GM12878 (cell line): ENCODE data around the gene PRKAR2B.

Experiments used
- CHD4 ChIP-seq: fragments of 200-600 bp; sonication (generic); IDR thresholded peaks from 2 replicates; pipeline ENCODE4 v1.6.1; 2016; ENCODE audit warnings: mild to moderate bottlenecking
- CTCF ChIP-seq, 3 experiments: IDR thresholded peaks in 2 of 3; conservative IDR thresholded peaks in 1 of 3; 2 replicates each; pipeline ENCODE4 v1.5.1; 2011; ENCODE audit warnings: low read depth in 3 of 3, low read length in 3 of 3, mild to moderate bottlenecking in 3 of 3, control low read depth in 2 of 3, moderate library complexity in 2 of 3, inconsistent platforms in 1 of 3, mixed read lengths in 1 of 3; ENCODE audit not compliant: control insufficient read depth in 2 of 3, insufficient read depth in 1 of 3; ENCODE audit errors: extremely low read depth in 1 of 3
- EZH2 ChIP-seq: IDR thresholded peaks from 2 replicates; pipeline ENCODE4 v1.6.1; 2012; ENCODE audit warnings: low read depth, mild to moderate bottlenecking, control low read depth, inconsistent platforms, low read length, borderline replicate concordance; ENCODE audit not compliant: control insufficient read depth
- MXI1 ChIP-seq: fragments of 150-350 bp; IDR thresholded peaks from 2 replicates; pipeline ENCODE4 v1.6.1; 2011; ENCODE audit warnings: low read depth, mild to moderate bottlenecking, inconsistent platforms, low read length, improper control_type of control experiment
- POLR2A ChIP-seq: IDR thresholded peaks from 2 replicates; pipeline ENCODE4 v1.6.1; 2011; ENCODE audit warnings: low read depth, mild to moderate bottlenecking, low read length
- SKIL ChIP-seq: fragments of 450-650 bp; IDR thresholded peaks from 2 replicates; pipeline ENCODE4 v1.6.1; 2017; ENCODE audit warnings: mild to moderate bottlenecking, low read depth, inconsistent platforms; ENCODE audit not compliant: poor library complexity, severe bottlenecking
- SUPT20H ChIP-seq: IDR thresholded peaks from 2 replicates; pipeline ENCODE4 v1.6.1; 2011; ENCODE audit warnings: low read depth, mild to moderate bottlenecking, low read length, moderate library complexity, borderline replicate concordance; ENCODE audit not compliant: control insufficient read depth
- TAF1 ChIP-seq: IDR thresholded peaks from 2 replicates; pipeline ENCODE4 v1.6.1; 2011; ENCODE audit warnings: mild to moderate bottlenecking, low read depth, low read length, borderline replicate concordance

GRCh38 chr7:107108793-107109371, 64.4 kb downstream of the PRKAR2B start:
- TF ChIP-seq MXI1 (no peak), CTCF (IDR thresholded peaks at IDR 0.05 in 2 of 3, conservative IDR thresholded peaks at IDR 0.05 in 1 of 3; ENCODE audit: control insufficient read depth in 2 of 3, extremely low read depth in 1 of 3, insufficient read depth in 1 of 3, low read depth in 3 of 3, low read length in 3 of 3) (no peak), EZH2 (no peak), CHD4 (no peak), POLR2A (no peak), SUPT20H (no peak), SKIL (no peak), TAF1 (no peak)
